ENCODE measurements around the gene CFDP1. TPM values are rescaled to one million over a fixed set of nuclear protein-coding genes. Genes with fewer than 3 reads are reported as not detected.
"Not testable (repeated sequence)": the region's sequence is repeated elsewhere in the genome, so short reads cannot be mapped to it uniquely, and the experiment has no call there.

CFDP1 gene
- total and polyA plus RNA-seq, 4 donors: 44.8 to 105 (median 64.1) TPM

- no peak overlapping the region for H3K27ac ChIP-seq (ENCODE audit: low read depth in 1 of 2, low read length in 1 of 2)
- no peaks in the 10 kb centered on the region for H3K9me3 ChIP-seq (ENCODE audit: control insufficient read depth in 4 of 4, insufficient read depth in 3 of 4, low read length in 3 of 4)
- no peak for TF ChIP-seq CTCF (IDR thresholded peaks at IDR 0.05; ENCODE audit: control extremely low read depth, extremely low read depth)
- no peak for ATAC-seq (ENCODE audit: insufficient read depth, low FRiP score)
- WGBS, 2 donors: 95% methylated on average over 2 of the region's 2 CpGs
- no peak for DNase-seq
- no peak overlapping the region for H3K4me3 ChIP-seq
- H3K4me1 ChIP-seq (ENCODE audit: control insufficient read depth in 5 of 5, insufficient read depth in 5 of 5, low read length in 5 of 5): peaks cover 0 to 37% (median 15%) of the 10 kb centered on the region in 5 donors
- no peaks in the 10 kb centered on the region for H3K27me3 ChIP-seq (ENCODE audit: control insufficient read depth in 3 of 3, insufficient read depth in 3 of 3, low read length in 2 of 3)
- H3K9ac ChIP-seq (ENCODE audit: insufficient read depth in 1 of 2, low read length in 2 of 2): no peak overlapping the region
- peaks cover 0 to 2% (median 0%) of the 10 kb centered on the region in 4 donors for H3K36me3 ChIP-seq (ENCODE audit: control insufficient read depth in 4 of 4, insufficient read depth in 4 of 4, low read length in 4 of 4)
These were observed 25.1 kb upstream of the CFDP1 start for GRCh38 chr16:75458439-75458838.

GRCh38 chr16:75458029-75458428, 24.7 kb upstream of the CFDP1 start:
- WGBS, 2 donors: 90 to 94% methylated on average over 4 of the region's 4 CpGs

DNA sequence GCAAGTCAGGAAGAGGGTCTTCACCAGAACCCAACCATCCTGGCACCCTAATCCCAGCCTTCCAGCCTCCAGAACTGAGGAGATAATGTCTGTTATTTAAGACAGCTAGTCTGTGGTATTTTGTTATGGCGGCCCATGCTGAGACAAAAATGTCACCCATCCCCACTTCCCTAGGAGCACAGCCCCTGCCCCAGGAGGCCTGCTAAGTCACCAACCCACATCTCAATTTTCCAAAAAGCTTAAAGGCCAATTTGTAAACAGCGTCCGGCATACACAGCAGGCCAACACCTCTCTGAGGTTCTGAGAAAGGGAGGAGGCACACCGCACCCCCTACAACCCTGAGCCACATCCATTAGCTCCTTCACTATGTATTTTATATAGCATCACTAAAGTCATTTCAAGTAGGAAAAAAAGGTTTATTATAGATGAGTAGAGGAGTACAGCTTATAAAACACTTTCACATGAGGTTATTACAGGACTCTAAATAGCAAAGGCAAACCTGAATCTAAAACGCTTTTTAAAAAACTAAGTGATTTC, 24.2 kb upstream of the CFDP1 start:
- Histone ChIP-seq H3K27me3 (ENCODE audit: control insufficient read depth in 3 of 3, insufficient read depth in 3 of 3, low read length in 2 of 3) (no peaks in the 10 kb centered on the region), H3K9ac (ENCODE audit: insufficient read depth in 1 of 2, low read length in 2 of 2) (no peak overlapping the region), H3K9me3 (ENCODE audit: control insufficient read depth in 4 of 4, insufficient read depth in 3 of 4, low read length in 3 of 4) (no peaks in the 10 kb centered on the region), H3K4me1 (ENCODE audit: control insufficient read depth in 5 of 5, insufficient read depth in 5 of 5, low read length in 5 of 5) (peaks cover 5 to 36% (median 15%) of the 10 kb centered on the region in 5 donors), H3K27ac (ENCODE audit: low read depth in 1 of 2, low read length in 1 of 2) (no peak overlapping the region), H3K4me3 (no peak overlapping the region), H3K36me3 (ENCODE audit: control insufficient read depth in 4 of 4, insufficient read depth in 4 of 4, low read length in 4 of 4) (peaks cover 0 to 2% (median 0%) of the 10 kb centered on the region in 4 donors)
- no peak for TF ChIP-seq CTCF (IDR thresholded peaks at IDR 0.05; ENCODE audit: control extremely low read depth, extremely low read depth)
- ATAC-seq (ENCODE audit: insufficient read depth, low FRiP score) (no peak), DNase-seq (no peak)
- 93 to 99% methylated on average over 5 of the region's 5 CpGs for WGBS, 2 donors

More at GRCh38 chr16:75458029-75458428, 24.7 kb upstream of the CFDP1 start:
- Histone ChIP-seq H3K27me3 (ENCODE audit: control insufficient read depth in 3 of 3, insufficient read depth in 3 of 3, low read length in 2 of 3) (no peaks in the 10 kb centered on the region), H3K9ac (ENCODE audit: insufficient read depth in 1 of 2, low read length in 2 of 2) (no peak overlapping the region), H3K4me3 (no peak overlapping the region), H3K36me3 (ENCODE audit: control insufficient read depth in 4 of 4, insufficient read depth in 4 of 4, low read length in 4 of 4) (peaks cover 0 to 2% (median 0%) of the 10 kb centered on the region in 4 donors), H3K4me1 (ENCODE audit: control insufficient read depth in 5 of 5, insufficient read depth in 5 of 5, low read length in 5 of 5) (peaks cover under 1 to 36% (median 15%) of the 10 kb centered on the region in 5 donors), H3K9me3 (ENCODE audit: control insufficient read depth in 4 of 4, insufficient read depth in 3 of 4, low read length in 3 of 4) (no peaks in the 10 kb centered on the region), H3K27ac (ENCODE audit: low read depth in 1 of 2, low read length in 1 of 2) (no peak overlapping the region)
- no peak for TF ChIP-seq CTCF (IDR thresholded peaks at IDR 0.05; ENCODE audit: control extremely low read depth, extremely low read depth)
- no peak for DNase-seq
- ATAC-seq (ENCODE audit: insufficient read depth, low FRiP score): no peak

- Histone ChIP-seq H3K4me3 (no peak overlapping the region), H3K4me1 (ENCODE audit: control insufficient read depth in 5 of 5, insufficient read depth in 5 of 5, low read length in 5 of 5) (peaks cover 8 to 34% (median 15%) of the 10 kb centered on the region in 5 donors), H3K9ac (ENCODE audit: insufficient read depth in 1 of 2, low read length in 2 of 2) (no peak overlapping the region), H3K9me3 (ENCODE audit: control insufficient read depth in 4 of 4, insufficient read depth in 3 of 4, low read length in 3 of 4) (no peaks in the 10 kb centered on the region), H3K36me3 (ENCODE audit: control insufficient read depth in 4 of 4, insufficient read depth in 4 of 4, low read length in 4 of 4) (peaks cover 0 to 2% (median 0%) of the 10 kb centered on the region in 4 donors), H3K27me3 (ENCODE audit: control insufficient read depth in 3 of 3, insufficient read depth in 3 of 3, low read length in 2 of 3) (no peaks in the 10 kb centered on the region), H3K27ac (ENCODE audit: low read depth in 1 of 2, low read length in 1 of 2) (no peak overlapping the region)
- no peak for TF ChIP-seq CTCF (IDR thresholded peaks at IDR 0.05; ENCODE audit: control extremely low read depth, extremely low read depth)
- ATAC-seq (ENCODE audit: insufficient read depth, low FRiP score): no peak
- DNase-seq: no peak
- WGBS, 2 donors: 88 to 89% methylated on average over 1 of the region's 1 CpG
These were observed 23.7 kb upstream of the CFDP1 start for GRCh38 chr16:75456971-75457370.

DNA sequence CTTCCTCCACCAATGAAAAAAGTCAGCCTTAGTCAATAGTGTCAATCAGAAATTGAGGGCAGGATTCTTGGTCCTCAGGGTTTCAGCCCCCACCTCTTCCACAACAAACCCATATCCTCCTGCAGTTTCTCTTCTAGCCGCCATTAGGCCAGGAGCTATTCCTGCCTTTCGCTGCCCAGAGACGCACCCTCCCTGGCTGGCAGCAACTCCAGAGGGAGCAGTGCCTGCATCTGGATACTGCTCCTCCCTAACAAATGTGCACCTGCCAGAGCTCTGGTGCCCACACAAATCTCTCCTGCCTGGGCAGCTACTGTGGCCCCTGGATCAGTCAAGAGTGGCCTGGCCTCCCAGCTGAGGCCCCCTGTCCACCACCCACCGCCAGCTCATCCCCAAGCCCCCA, 23.2 kb upstream of the CFDP1 start:
- ATAC-seq (ENCODE audit: insufficient read depth, low FRiP score): not testable (repeated sequence)

More for the DNA sequence above, 23.2 kb upstream of the CFDP1 start:
- H3K4me3 ChIP-seq; H3K27me3 ChIP-seq (ENCODE audit: control insufficient read depth in 3 of 3, insufficient read depth in 3 of 3, low read length in 2 of 3); H3K9me3 ChIP-seq (ENCODE audit: control insufficient read depth in 4 of 4, insufficient read depth in 3 of 4, low read length in 3 of 4); H3K9ac ChIP-seq (ENCODE audit: insufficient read depth in 1 of 2, low read length in 2 of 2); H3K27ac ChIP-seq (ENCODE audit: low read depth in 1 of 2, low read length in 1 of 2); H3K36me3 ChIP-seq (ENCODE audit: control insufficient read depth in 4 of 4, insufficient read depth in 4 of 4, low read length in 4 of 4); DNase-seq: not testable (repeated sequence)
- WGBS, 2 donors: 94 to 100% methylated on average over 4 of the region's 4 CpGs
- H3K4me1 ChIP-seq (ENCODE audit: control insufficient read depth in 5 of 5, insufficient read depth in 5 of 5, low read length in 5 of 5): peaks cover 8 to 29% (median 13%) of the 10 kb centered on the region in 5 donors
